HG02870 (cell line): ENCODE measurements around the gene NUP214.
"Not testable (repeated sequence)": the region's sequence is repeated elsewhere in the genome, so short reads cannot be mapped to it uniquely, and the experiment has no call there.

Experiments
- ATAC-seq: cut with Tn5 transposase; IDR thresholded peaks from one replicate; pipeline ENCODE4 v1.9.1; 2021; ENCODE audit warnings: mild to moderate bottlenecking, moderate library complexity; ENCODE audit not compliant: unreplicated experiment

Gene NUP214

GRCh38 chr9:131227959-131228460 is 102.6 kb downstream of the NUP214 start:
- ATAC-seq = no peak

DNA sequence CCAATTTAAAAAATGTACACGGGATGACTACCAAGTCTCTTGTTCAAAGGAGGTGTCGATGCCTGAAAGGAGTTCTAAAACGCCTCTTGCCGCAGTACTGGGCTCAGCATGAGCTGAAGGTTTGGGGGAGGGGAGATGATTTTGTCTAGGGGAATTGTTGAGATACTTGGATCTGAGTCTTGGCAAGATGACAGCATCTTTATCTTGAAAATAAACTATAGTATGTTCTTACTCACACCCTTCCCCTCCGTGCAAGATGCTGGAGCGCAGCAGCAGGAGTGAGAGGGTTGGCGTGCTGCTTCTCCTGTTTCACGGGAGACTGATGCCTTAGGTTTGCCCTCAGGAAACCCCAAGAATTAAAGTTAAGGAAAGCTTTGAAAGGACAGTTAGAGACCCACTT is 103.6 kb downstream of the NUP214 start:
- ATAC-seq = no peak

DNA sequence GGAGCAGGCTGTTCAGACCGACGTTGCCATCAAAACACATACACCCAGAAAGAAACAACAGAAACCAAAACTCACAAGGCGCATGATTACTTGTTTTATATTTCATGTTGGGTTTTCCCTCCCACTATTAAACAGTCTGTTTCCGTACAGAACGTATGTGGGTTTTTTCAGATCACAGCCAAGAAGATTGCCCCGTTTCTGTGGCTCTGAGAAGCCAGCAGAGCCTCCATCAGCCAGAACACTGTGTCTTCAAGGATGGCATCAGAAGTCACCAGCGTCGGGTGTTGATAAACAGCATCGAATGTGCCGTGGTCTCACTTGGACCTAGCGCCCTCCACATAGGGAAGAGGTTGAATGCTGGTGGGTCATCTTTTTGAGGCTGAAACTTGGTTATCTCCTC is 108.2 kb downstream of the NUP214 start:
- ATAC-seq = no peak

GRCh38 chr9:131233995-131234394 is 108.6 kb downstream of the NUP214 start:
- ATAC-seq = no peak

DNA sequence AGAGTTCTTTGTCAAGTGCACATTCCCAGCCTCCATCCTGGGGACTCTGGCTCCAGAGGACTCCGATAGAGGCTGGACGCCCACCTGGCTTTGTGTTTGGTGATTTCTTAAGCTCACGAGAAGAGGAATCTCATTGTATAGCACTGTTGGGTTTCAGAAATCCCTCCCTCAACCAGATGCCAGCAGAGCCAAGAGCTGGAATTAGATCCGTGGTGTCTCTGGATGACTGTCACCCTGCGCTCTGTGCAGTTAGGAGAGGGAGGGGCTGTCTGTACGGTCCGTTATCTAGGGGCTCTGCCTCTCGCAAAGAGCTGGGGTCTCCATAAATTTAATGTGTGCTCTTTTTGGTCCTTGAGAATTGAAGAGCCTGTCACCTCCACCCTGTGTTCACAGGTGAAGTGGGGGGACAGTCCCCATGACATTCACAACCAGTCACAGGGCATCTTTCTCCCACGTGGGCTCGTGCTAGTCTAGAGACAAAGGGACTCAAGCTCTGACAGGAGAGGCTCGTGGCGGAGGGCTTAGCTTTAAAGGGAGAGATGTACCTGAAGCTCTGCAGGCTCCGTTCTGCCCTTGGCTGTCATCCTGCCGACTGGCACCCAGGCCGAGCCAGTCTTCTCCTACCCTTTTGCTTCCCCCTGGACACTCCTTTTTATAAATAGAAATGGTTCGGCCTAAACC is 109.6 kb downstream of the NUP214 start:
- ATAC-seq = no peak

GRCh38 chr9:131235480-131235851 is 110.1 kb downstream of the NUP214 start:
- no peak for ATAC-seq

GRCh38 chr9:131236161-131236560 is 110.8 kb downstream of the NUP214 start:
- ATAC-seq = no peak

DNA sequence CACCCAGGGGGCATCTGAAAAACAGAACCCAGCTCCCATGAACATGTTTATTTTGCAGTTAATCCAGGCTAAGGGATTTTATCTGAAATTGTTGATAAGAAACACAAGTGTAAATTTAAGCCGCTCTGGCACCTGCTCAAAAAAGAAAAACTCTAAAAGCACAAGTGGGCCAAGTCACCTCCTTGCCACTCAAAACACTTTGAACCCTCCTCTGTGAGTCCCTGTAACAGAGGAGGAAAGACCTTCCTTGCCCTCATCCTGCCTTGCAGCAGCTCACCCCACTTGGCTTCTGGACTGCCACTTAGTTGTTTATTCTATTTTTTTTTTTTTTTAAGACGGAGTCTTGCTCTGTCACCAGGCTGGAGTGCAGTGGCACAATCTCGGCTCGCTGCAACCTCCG is 111.4 kb downstream of the NUP214 start:
- ATAC-seq = no peak

DNA sequence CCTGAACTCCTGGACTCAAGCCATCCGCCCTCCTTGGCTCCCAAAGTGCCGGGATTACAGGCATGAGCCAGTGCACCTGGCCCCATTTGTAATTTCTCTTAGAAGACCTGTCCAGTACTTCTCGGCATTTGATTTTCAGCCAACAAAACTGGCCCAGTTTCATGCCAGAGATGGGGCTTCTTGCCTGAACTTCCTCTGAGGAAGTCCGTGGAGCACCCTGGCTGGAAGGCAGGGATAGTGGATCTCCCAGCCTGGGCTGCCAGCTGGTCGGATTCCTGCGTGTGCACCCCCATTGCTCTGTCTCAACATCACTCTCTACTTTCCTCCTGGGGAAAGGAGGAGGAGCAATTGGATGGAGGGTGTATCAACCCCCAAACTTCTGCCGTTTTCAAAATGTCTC is 111.9 kb downstream of the NUP214 start:
- no peak for ATAC-seq

DNA sequence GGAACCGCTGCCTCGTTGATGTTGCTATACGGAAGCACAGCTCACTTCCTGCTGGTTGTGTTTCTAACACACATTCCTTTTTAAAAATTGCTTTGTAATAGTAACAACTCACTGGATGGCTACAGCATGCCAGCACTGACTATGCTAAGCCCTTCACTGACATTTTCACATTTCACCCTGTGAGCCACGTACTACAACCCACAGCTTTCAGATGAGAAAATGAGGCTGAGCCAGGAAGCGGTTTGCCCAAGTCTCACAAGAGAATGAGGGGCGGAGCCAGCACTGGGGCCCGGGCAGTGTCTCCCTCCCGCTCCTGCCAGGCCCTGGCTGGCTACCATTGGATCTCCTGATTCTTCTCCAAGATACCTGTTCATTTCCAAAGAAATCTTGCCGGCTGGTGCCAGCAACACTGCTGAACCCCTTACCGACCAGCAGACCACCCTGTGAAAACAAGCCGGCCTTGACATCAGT is 112.6 kb downstream of the NUP214 start:
- ATAC-seq = no peak

GRCh38 chr9:131238402-131239021 is 113.1 kb downstream of the NUP214 start:
- no peak for ATAC-seq

DNA sequence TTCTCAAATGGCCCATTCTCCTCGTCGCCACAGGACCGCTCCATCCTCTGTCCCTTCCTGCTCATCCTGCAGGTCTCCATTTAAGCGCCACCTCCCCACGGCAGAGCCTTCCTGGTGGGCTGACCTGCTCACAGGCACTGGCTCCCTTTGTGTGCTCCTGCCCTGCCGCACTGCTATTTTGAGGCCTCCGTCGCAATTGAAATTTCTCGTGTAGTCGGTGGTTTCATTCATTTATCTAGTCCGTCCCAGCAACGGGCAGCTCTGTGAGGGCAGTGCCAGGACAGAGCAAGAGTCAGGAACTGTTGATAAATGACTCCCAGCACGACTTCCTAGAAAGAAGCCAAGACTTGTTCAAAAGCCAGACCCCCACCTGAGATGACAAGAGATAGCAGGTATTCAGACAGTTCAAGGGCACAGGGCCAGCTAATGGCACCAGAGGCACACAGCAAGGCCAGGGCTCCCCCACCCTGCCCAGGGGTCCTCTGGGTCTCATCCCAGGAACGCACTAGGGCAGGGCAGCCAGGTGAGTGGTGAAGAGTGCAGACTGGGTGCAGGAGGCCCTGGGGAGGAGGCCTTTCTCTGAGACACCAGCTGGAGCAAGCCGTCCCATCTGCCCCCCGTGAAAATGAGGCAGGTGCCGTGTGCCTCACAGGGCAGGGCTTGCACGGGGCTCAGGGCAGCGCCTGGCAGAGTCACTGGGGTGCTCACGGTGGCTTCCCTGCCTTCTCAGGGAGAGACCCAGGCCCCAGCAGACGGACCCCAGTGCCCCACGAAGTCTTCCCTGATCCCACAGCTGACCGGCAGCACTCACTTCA is 114.0 kb downstream of the NUP214 start:
- ATAC-seq = no peak

DNA sequence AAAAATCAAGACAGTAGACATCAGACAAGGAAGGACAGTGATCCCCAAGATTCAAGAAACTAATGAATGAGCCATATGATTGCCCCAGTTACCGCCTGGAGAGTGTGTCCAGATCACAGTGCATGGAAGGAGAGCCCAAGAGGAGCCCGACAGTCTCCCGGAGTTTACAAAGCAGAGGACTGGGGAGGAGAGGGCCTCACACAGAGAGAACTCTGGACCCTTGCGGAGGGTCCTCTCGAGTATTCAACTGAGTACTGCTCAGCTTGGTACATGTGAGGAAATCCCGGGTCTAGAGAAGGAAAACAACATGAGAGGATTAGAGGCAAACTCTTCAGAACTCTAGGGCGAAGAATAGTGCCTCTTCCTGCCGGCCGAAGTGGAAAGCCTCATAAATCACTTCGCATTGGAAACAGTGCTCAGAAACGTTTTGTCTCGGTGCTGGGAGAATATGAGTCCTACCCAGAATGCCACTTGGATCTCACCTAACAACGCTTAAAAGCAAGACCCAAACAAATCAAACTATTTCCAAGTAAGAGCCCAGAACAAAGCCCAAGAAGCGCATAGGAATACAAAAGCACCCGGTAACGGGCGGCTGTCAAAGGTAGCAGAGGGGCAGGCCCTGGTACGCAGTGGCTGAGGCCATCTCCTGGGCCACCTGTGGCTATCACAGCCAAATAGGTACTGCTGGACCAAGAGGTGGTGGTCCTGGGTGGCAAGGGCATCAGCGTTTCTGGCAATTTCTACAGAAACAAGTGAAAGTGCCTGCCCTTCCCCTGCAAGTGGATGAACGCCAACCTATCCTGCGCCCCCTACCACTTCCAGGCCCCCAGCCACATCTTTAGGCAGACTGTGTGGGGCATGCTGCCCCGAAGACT is 114.9 kb downstream of the NUP214 start:
- ATAC-seq = no peak

DNA sequence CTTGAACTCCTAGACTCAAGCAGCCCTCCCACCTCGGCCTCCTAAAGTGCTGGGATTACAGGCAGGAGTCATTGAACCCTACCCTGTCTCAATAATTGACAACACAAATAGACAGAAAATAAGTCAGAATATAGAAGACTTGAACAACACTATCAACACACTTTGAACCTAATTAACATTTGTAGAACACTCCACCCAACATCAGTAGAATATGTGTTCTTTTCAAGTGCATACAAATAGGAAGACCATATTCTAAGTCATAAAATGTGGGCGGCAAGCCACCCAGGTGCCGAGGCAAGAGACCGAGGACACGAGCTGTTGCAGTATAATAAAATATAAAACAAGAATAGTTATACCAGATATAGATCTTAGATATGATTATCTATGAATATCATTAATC is 118.9 kb downstream of the NUP214 start:
- not testable (repeated sequence) for ATAC-seq

GRCh38 chr9:131246618-131247017 is 121.2 kb downstream of the NUP214 start:
- ATAC-seq = no peak

DNA sequence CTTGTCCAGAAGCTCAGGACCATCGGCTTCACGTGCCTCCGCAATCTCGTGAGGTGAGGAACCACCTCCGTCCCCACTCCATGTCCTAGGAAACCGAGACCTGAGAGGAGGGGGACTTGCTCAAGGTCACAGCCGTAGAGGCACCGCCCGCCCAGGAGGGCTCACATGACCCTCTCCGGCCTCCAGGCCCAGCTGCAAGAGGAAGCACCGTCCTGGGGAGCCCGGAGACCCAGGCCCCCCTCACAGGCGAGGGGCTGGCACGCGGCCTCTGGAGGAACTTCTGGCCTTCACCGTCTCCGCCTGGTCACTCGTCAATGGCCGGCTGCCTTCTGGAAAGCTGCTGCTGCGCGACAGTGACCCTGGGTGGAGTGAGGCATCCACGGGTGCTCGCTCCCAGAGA is 126.7 kb downstream of the NUP214 start:
- ATAC-seq = peak; percentile 4

GRCh38 chr9:131253891-131254491 is 128.6 kb downstream of the NUP214 start:
- ATAC-seq = no peak

DNA sequence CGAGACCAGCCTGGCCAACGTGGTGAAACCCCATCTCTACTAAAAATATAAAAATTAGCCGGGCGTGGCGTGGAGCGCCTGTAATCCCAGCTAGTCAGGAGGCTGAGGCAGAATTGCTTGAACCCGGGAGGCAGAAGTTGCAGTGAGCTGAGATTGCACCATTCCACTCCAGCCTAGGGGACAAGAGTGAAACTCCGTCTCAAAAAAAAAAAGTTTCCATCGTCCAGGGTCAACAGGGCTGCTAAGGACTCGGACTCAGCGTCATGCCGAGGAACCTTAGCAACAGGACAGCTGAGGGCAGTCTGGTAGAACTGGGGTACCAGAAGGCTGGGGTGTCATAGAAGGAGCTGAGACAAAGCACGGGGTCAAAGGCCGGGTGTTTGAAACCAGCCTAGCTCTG is 129.2 kb downstream of the NUP214 start:
- no peak for ATAC-seq

GRCh38 chr9:131255676-131256197 is 130.4 kb downstream of the NUP214 start:
- no peak for ATAC-seq
